KMS-11 (cell line): ENCODE results near the gene THRB.

Experiments
- H2AFZ ChIP-seq: fragments of 200-600 bp; sonication (generic); 2 replicates; pipeline ENCODE4 v1.6.1; 2016; ENCODE audit warnings: antibody characterized with exemption, mixed run types, low read depth
- H3K27ac ChIP-seq: fragments of 200-600 bp; sonication (generic); 2 replicates; pipeline ENCODE4 v1.6.1; 2016; ENCODE audit warnings: mild to moderate bottlenecking, mixed run types
- H3K27me3 ChIP-seq: fragments of 200-600 bp; sonication (generic); 2 replicates; pipeline ENCODE4 v1.6.1; 2017; ENCODE audit warnings: mild to moderate bottlenecking, low read depth, mixed run types, moderate library complexity; ENCODE audit not compliant: insufficient read depth
- H3K36me3 ChIP-seq: fragments of 200-600 bp; sonication (generic); 2 replicates; pipeline ENCODE4 v1.6.1; 2017; ENCODE audit warnings: mild to moderate bottlenecking, mixed run types; ENCODE audit not compliant: insufficient read depth
- H3K4me1 ChIP-seq: fragments of 200-600 bp; sonication (generic); 2 replicates; pipeline ENCODE4 v1.6.1; 2016; ENCODE audit warnings: mild to moderate bottlenecking, low read depth, mixed run types; ENCODE audit not compliant: poor library complexity, severe bottlenecking
- H3K4me2 ChIP-seq: fragments of 200-600 bp; sonication (generic); 2 replicates; pipeline ENCODE4 v1.7.0; 2016; ENCODE audit warnings: mild to moderate bottlenecking, mixed run types
- H3K4me3 ChIP-seq: fragments of 200-600 bp; sonication (generic); IDR thresholded peaks from 2 replicates; pipeline ENCODE4 v1.6.1; 2017; ENCODE audit warnings: low read depth, low read length, mixed read lengths; ENCODE audit not compliant: insufficient read depth
- H3K79me2 ChIP-seq: fragments of 200-600 bp; sonication (generic); 2 replicates; pipeline ENCODE4 v1.6.1; 2016; ENCODE audit warnings: low read depth, mixed run types; ENCODE audit not compliant: insufficient read depth
- H3K9ac ChIP-seq: fragments of 200-600 bp; sonication (generic); 2 replicates; pipeline ENCODE4 v1.6.1; 2016; ENCODE audit warnings: mild to moderate bottlenecking, mixed run types
- H4K20me1 ChIP-seq: fragments of 200-600 bp; sonication (generic); 2 replicates; pipeline ENCODE4 v1.6.1; 2016; ENCODE audit warnings: mild to moderate bottlenecking, mixed run types; ENCODE audit not compliant: insufficient read depth
- CTCF ChIP-seq: fragments of 200-600 bp; sonication (generic); conservative IDR thresholded peaks from 2 replicates; pipeline ENCODE4 v1.6.1; 2017; ENCODE audit warnings: low read depth, mild to moderate bottlenecking, antibody characterized with exemption, low read length, moderate library complexity, mixed read lengths

Gene THRB

GRCh38 chr3:24344784-24345439, 149.7 kb downstream of the THRB start:
- H3K27ac ChIP-seq = no peak overlapping the region
- H3K36me3 ChIP-seq = no peaks in the 10 kb centered on the region
- H2AFZ ChIP-seq = no peak overlapping the region
- no peaks in the 10 kb centered on the region for H4K20me1 ChIP-seq
- no peak overlapping the region for H3K4me2 ChIP-seq
- no peaks in the 10 kb centered on the region for H3K27me3 ChIP-seq
- H3K4me1 ChIP-seq = no peaks in the 10 kb centered on the region
- no peak for TF ChIP-seq CTCF
- H3K4me3 ChIP-seq = no peak overlapping the region
- H3K79me2 ChIP-seq = no peaks in the 10 kb centered on the region
- H3K9ac ChIP-seq = no peak overlapping the region

DNA sequence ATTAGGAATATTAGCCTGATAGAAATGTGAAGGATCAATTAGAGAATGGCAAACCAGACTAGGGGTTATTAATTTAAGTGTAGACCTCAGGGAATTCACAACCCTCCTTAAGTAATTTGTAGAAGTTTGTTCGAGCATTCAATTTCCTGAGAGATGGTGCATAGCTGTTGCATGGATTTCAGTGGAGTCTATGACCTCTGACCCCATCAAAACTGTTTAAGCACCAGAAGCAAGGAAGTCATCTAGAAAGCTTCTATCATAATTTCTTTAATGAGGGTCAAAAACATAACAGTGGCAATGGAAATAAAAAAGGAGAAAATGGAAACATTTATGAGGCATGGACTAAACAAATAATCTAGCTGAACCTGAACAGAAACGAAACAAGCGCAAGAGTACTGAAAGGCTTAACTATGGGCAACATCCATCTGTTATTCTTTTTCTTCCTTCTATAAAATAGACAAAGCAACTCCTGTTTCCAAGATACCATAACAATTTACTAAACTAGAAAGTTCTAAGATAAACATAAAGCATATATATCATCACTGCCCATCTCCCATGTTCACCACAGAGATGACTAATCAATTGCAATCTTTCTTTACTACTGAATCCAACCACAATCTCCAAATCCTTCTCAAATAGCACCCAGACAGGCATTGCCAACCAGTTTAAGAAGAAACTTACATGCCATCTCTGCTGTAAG, 151.4 kb downstream of the THRB start:
- Histone ChIP-seq H3K36me3 (no peaks in the 10 kb centered on the region), H3K27ac (no peak overlapping the region), H3K4me2 (no peak overlapping the region), H3K27me3 (no peaks in the 10 kb centered on the region), H3K4me3 (no peak overlapping the region), H3K9ac (no peak overlapping the region), H2AFZ (no peak overlapping the region), H4K20me1 (no peaks in the 10 kb centered on the region), H3K79me2 (no peaks in the 10 kb centered on the region), H3K4me1 (no peaks in the 10 kb centered on the region)
- TF ChIP-seq CTCF = no peak

GRCh38 chr3:24342275-24342674, 152.4 kb downstream of the THRB start:
- H2AFZ ChIP-seq = no peak overlapping the region

DNA sequence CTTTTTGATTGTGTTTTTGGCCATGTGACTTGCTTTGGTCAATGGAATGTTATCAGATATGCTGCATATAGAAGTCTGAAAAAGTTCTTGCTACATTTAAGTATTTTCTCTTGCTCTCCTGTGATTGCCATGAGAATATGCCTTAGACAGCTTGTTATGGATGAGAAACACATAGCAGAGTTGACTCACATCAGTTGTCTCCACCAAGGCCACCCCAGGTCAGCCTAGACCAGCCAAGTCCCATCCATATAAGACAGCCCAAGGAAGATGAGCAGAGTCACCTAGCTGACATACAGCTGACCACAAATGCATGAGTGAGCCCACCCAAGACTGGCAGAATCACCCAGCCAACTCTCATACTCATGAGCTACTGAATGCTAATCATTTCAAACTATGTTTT, 153.0 kb downstream of the THRB start:
- Histone ChIP-seq H2AFZ (no peak overlapping the region), H3K4me1 (no peaks in the 10 kb centered on the region), H3K9ac (no peak overlapping the region), H3K79me2 (no peaks in the 10 kb centered on the region), H3K36me3 (no peaks in the 10 kb centered on the region), H3K27me3 (no peaks in the 10 kb centered on the region), H3K4me3 (no peak overlapping the region), H4K20me1 (no peaks in the 10 kb centered on the region), H3K27ac (no peak overlapping the region), H3K4me2 (no peak overlapping the region)
- TF ChIP-seq CTCF = no peak

More at GRCh38 chr3:24342275-24342674, 152.4 kb downstream of the THRB start:
- H3K9ac ChIP-seq = no peak overlapping the region
- H3K4me3 ChIP-seq = no peak overlapping the region
- no peaks in the 10 kb centered on the region for H3K79me2 ChIP-seq
- no peaks in the 10 kb centered on the region for H3K36me3 ChIP-seq
- H3K27me3 ChIP-seq = no peaks in the 10 kb centered on the region
- no peak for TF ChIP-seq CTCF
- no peaks in the 10 kb centered on the region for H3K4me1 ChIP-seq
- H4K20me1 ChIP-seq = no peaks in the 10 kb centered on the region
- H3K27ac ChIP-seq = no peak overlapping the region
- H3K4me2 ChIP-seq = no peak overlapping the region
